Neural progenitor cell (in vitro differentiated cells): ENCODE data around the gene NETO1. TPM values are rescaled to one million over a fixed set of nuclear protein-coding genes. Genes with fewer than 3 reads are reported as not detected.

Experiments
- DNase-seq: peaks from one replicate; pipeline ENCODE4 v3.0.0-alpha.2; 2016; ENCODE audit warnings: low spot score
- H2AFZ ChIP-seq: fragments of 200-600 bp; sonication (generic); replicated peaks from 2 replicates; pipeline ENCODE4 v1.6.1; 2016; ENCODE audit warnings: antibody characterized with exemption
- H3F3A ChIP-seq: fragments of 200-600 bp; sonication (generic); 2 replicates; pipeline ENCODE4 v1.6.1; 2016; ENCODE audit warnings: antibody characterized with exemption, low read depth
- H3K27ac ChIP-seq: fragments of 200-600 bp; sonication (generic); 2 replicates; pipeline ENCODE4 v1.5.1; 2016; ENCODE audit warnings: mild to moderate bottlenecking
- H3K27me3 ChIP-seq: fragments of 200-600 bp; sonication (generic); 2 replicates; pipeline ENCODE4 v1.6.1; 2016; ENCODE audit warnings: mild to moderate bottlenecking, moderate library complexity
- H3K36me3 ChIP-seq: fragments of 200-600 bp; sonication (generic); 2 replicates; pipeline ENCODE4 v1.5.1; 2016
- H3K4me1 ChIP-seq: fragments of 200-600 bp; sonication (generic); 2 replicates; pipeline ENCODE4 v1.6.1; 2016; ENCODE audit warnings: mixed run types
- H3K4me2 ChIP-seq: fragments of 200-600 bp; sonication (generic); 2 replicates; pipeline ENCODE4 v1.6.1; 2016
- H3K4me3 ChIP-seq: fragments of 200-600 bp; sonication (generic); 2 replicates; pipeline ENCODE4 v1.5.1; 2016
- H3K79me2 ChIP-seq: fragments of 200-600 bp; sonication (generic); 2 replicates; pipeline ENCODE4 v1.6.1; 2016; ENCODE audit warnings: low read depth
- H3K9ac ChIP-seq: fragments of 200-600 bp; sonication (generic); 2 replicates; pipeline ENCODE4 v1.6.1; 2016
- H3K9me3 ChIP-seq: fragments of 200-600 bp; sonication (generic); 2 replicates; pipeline ENCODE4 v1.5.1; 2016; ENCODE audit warnings: low read depth
- H4K20me1 ChIP-seq: fragments of 200-600 bp; sonication (generic); 2 replicates; pipeline ENCODE4 v1.6.1; 2016; ENCODE audit warnings: low read depth
- H3K27ac Mint-ChIP-seq: 3 replicates; pipeline ENCODE4 v1.8.0; 2021; ENCODE audit warnings: mixed read lengths
- H3K27me3 Mint-ChIP-seq: 2 replicates; pipeline ENCODE4 v1.8.0; 2022; ENCODE audit warnings: low read depth, mild to moderate bottlenecking, inconsistent platforms, moderate library complexity, mixed read lengths; ENCODE audit not compliant: insufficient read depth
- H3K36me3 Mint-ChIP-seq: 3 replicates; pipeline ENCODE4 v1.8.0; 2021; ENCODE audit warnings: mixed read lengths
- H3K4me1 Mint-ChIP-seq: 3 replicates; pipeline ENCODE4 v1.8.0; 2021; ENCODE audit warnings: mixed read lengths
- H3K4me3 Mint-ChIP-seq: 3 replicates; pipeline ENCODE4 v1.8.0; 2021; ENCODE audit warnings: mild to moderate bottlenecking, moderate library complexity, mixed read lengths
- H3K9me3 Mint-ChIP-seq: 3 replicates; pipeline ENCODE4 v1.8.0; 2020; ENCODE audit warnings: mixed read lengths
- EZH2 ChIP-seq: fragments of 200-600 bp; sonication (generic); IDR thresholded peaks from 2 replicates; pipeline ENCODE4 v1.6.1; 2017; ENCODE audit warnings: antibody characterized with exemption, mild to moderate bottlenecking, moderate library complexity
- EZH2phosphoT487 ChIP-seq: fragments of 200-600 bp; sonication (generic); IDR thresholded peaks from 2 replicates; pipeline ENCODE4 v1.6.1; 2017; ENCODE audit warnings: antibody characterized with exemption
- total RNA-seq: library from RNA; depleted of rRNA; stranded (reverse); fragments of >200 nt; gene quantifications from 2 replicates; pipeline ENCODE4 v1.2.3, GENCODE V29; 2015; ENCODE audit warnings: low replicate concordance
- TF ChIP-seq, protein P1 (sequence below): fragments of 200-600 bp; sonication (generic); IDR thresholded peaks from 2 replicates; pipeline ENCODE4 v1.5.1; 2017; ENCODE audit warnings: antibody characterized with exemption, mild to moderate bottlenecking

Gene NETO1
- total RNA-seq, 1 donor from 2014 or later: 3.2 TPM

GRCh38 chr18:72834731-72835130 lies 33.1 kb downstream of the NETO1 start:
- no peak overlapping the region for H3K27ac ChIP-seq
- no peak overlapping the region for H3K27ac Mint-ChIP-seq
- no peaks in the 10 kb centered on the region for H3K79me2 ChIP-seq
- no peak overlapping the region for H3K4me2 ChIP-seq
- H3F3A ChIP-seq: no peaks in the 10 kb centered on the region
- no peak overlapping the region for H3K9ac ChIP-seq
- TF ChIP-seq EZH2phosphoT487 (no peak), EZH2 (no peak)
- TF ChIP-seq, protein P1, sequence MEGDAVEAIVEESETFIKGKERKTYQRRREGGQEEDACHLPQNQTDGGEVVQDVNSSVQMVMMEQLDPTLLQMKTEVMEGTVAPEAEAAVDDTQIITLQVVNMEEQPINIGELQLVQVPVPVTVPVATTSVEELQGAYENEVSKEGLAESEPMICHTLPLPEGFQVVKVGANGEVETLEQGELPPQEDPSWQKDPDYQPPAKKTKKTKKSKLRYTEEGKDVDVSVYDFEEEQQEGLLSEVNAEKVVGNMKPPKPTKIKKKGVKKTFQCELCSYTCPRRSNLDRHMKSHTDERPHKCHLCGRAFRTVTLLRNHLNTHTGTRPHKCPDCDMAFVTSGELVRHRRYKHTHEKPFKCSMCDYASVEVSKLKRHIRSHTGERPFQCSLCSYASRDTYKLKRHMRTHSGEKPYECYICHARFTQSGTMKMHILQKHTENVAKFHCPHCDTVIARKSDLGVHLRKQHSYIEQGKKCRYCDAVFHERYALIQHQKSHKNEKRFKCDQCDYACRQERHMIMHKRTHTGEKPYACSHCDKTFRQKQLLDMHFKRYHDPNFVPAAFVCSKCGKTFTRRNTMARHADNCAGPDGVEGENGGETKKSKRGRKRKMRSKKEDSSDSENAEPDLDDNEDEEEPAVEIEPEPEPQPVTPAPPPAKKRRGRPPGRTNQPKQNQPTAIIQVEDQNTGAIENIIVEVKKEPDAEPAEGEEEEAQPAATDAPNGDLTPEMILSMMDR: no peak
- no peak overlapping the region for H2AFZ ChIP-seq
- H3K27me3 ChIP-seq: no peaks in the 10 kb centered on the region
- no peak for DNase-seq
- peaks cover 6% of the 10 kb centered on the region for H4K20me1 ChIP-seq
- peaks cover 8% of the 10 kb centered on the region for H3K27me3 Mint-ChIP-seq
- no peak overlapping the region for H3K4me3 ChIP-seq
- no peaks in the 10 kb centered on the region for H3K36me3 Mint-ChIP-seq
- no peak overlapping the region for H3K4me3 Mint-ChIP-seq
- H3K4me1 Mint-ChIP-seq: no peaks in the 10 kb centered on the region
- H3K9me3 Mint-ChIP-seq: no peaks in the 10 kb centered on the region
- no peaks in the 10 kb centered on the region for H3K9me3 ChIP-seq
- no peaks in the 10 kb centered on the region for H3K4me1 ChIP-seq
- H3K36me3 ChIP-seq: no peaks in the 10 kb centered on the region

GRCh38 chr18:72833471-72833870 lies 34.3 kb downstream of the NETO1 start:
- Histone ChIP-seq H3K79me2 (no peaks in the 10 kb centered on the region), H3K4me3 (no peak overlapping the region), H3K36me3 (no peaks in the 10 kb centered on the region), H3F3A (no peaks in the 10 kb centered on the region), H3K9ac (no peak overlapping the region), H3K9me3 (no peaks in the 10 kb centered on the region), H3K27me3 (no peaks in the 10 kb centered on the region), H4K20me1 (peaks cover 6% of the 10 kb centered on the region), H3K4me2 (no peak overlapping the region), H3K27ac (no peak overlapping the region), H3K4me1 (no peaks in the 10 kb centered on the region), H2AFZ (no peak overlapping the region)
- Mint-ChIP-seq H3K4me1 (no peaks in the 10 kb centered on the region), H3K27ac (no peak overlapping the region), H3K9me3 (no peaks in the 10 kb centered on the region), H3K36me3 (no peaks in the 10 kb centered on the region), H3K4me3 (no peak overlapping the region), H3K27me3 (peaks cover 8% of the 10 kb centered on the region)
- DNase-seq: no peak
- TF ChIP-seq, protein P1: no peak
- no peak for TF ChIP-seq EZH2phosphoT487
- TF ChIP-seq EZH2: no peak

DNA sequence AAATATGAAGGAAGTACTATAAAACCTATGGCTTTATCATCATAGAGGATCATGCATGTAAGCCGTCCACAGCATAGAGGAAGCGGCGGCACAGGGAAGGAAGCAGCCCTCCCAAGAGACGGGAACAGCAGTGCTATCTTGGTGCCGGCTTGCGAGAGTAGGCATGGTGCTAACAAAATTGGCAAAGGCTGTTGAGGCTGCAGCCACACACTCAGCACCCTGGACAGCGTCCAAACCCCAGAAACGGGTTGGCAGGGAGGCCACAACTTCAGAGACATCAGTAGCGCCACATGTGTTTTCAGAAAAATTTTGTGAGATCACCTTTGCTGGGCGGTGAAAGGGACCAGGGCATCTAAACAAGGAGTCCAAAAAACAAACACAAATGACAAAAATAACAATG lies 37.7 kb downstream of the NETO1 start:
- Mint-ChIP-seq H3K27me3 (peaks cover 7% of the 10 kb centered on the region), H3K4me3 (no peak overlapping the region), H3K36me3 (no peaks in the 10 kb centered on the region), H3K4me1 (no peaks in the 10 kb centered on the region), H3K9me3 (no peaks in the 10 kb centered on the region), H3K27ac (no peak overlapping the region)
- H3K27ac ChIP-seq: no peak overlapping the region
- H3K27me3 ChIP-seq: no peaks in the 10 kb centered on the region
- no peaks in the 10 kb centered on the region for H3K9me3 ChIP-seq
- H3K4me3 ChIP-seq: no peak overlapping the region
- no peak overlapping the region for H2AFZ ChIP-seq
- DNase-seq: peak; percentile 79
- H4K20me1 ChIP-seq: peaks cover 6% of the 10 kb centered on the region
- TF ChIP-seq EZH2phosphoT487 (no peak), EZH2 (no peak)
- TF ChIP-seq, protein P1: no peak
- no peaks in the 10 kb centered on the region for H3F3A ChIP-seq
- H3K79me2 ChIP-seq: no peaks in the 10 kb centered on the region
- no peak overlapping the region for H3K9ac ChIP-seq
- no peaks in the 10 kb centered on the region for H3K36me3 ChIP-seq
- no peak overlapping the region for H3K4me2 ChIP-seq
- no peaks in the 10 kb centered on the region for H3K4me1 ChIP-seq
